Stimulated activated CD4-positive, alpha-beta T cell treated with anti-CD3 and anti-CD28 coated beads, Interleukin-4, amount 100 ng/mL, for 24 hours (primary cell): ENCODE measurements around the gene SLAMF1.
A peak's percentile ranks its signal among the peaks of the same experiment; 100 is the strongest.

ENCODE experiments used
- DNase-seq: peaks from one replicate; pipeline ENCODE4 v3.0.0-alpha.2; 2020

The SLAMF1 gene

DNA sequence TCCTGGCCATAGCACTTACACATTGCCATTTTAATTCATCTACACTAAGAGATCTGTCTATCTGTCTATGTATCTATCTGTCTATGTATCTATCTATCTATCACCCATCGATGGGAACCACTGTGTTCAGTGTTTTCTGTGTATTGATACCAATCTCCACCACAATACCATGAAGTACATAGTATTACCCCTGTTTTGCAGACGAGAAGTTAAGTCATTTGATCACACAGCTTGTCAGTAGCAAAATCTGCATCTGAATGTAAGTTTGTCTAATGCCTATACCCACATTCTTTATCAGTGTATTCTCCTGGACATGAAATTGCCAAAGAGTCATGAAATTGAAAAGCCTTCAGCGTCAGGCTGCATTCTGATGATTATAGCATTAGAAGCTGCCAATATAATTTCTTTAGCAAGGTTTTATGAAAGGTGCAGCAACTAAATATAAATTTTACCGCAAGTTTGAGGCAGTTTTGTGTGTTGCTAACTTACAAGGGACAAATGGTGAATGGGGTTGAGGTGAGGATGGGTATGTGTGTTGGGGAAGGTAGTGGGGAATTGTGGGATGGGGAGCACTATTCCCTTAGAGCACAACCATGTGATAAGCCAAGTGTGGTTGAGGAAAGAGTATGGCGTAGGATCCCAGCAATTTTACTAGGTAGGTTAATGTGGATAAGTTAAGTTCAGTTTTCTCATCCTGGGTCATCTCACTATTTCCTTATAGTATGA, 24.2 kb downstream of the SLAMF1 start:
- DNase-seq = no peak

DNA sequence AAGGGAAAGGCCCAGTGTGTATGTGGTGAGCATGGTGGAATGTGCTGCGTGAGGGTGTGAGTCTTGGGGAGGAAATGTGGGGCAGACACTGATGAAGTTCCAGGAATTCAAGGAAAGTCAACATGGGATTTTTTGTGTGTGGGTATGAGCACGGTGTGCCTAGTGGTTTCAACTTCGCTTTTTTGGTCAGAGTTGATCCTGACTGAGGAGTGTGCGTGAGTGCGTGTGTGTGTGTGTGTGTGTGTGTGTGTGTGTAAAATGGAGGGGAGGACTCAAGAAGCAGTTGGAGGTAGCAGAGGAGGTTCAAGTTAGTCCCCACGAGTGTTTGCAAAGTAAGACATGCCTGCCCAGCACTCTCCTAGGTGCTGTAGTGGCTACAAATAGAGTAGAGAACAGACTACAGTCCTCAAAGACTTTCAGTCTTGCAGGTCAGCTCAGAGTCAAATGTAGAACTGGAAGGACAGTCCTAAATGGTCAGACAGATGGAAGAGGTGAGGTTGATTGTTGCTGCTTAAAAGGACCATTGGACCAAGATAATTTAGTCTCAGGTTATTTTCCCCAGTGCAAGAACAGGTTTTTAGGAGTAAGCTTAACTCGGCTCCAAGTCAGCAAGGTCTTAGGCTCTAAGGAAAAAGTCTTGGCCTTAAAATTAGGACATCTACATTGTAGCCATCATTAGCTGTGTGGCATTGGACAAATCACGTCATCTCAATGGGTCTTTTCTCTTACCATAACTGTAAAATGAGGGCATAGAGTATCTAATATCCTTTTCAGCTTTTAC, 25.0 kb downstream of the SLAMF1 start:
- no peak for DNase-seq

DNA sequence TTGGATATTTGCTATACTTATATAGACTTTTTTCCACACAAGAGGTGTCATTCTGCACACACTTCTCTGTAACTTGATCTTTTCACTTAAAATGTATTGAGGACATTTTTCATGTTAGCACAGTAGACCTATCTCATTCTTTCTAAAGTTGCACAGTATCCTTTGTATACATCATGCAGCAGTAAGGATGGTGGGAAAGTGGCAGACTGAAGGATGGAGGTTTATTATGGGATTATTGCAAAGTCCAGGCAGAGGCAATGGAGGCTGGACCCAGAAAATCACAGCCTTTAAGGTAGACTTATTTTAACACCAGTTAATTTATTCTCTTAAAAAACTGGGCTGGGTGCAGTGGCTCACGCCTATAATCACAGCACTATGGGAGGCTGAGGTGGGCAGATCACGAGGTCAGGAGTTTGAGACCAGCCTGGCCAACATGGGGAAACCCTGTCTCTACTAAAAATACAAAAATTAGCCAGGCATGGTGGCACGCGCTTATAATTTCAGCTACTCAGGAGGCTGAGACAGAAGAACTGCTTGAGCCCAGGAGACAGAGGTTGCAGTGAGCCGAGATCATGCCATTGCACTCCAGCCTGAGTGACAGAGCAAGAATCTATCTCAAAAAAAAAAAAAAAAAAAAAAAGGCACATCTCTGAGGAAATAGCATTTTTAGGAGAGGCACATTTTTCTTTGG, 25.8 kb downstream of the SLAMF1 start:
- DNase-seq = no peak

DNA sequence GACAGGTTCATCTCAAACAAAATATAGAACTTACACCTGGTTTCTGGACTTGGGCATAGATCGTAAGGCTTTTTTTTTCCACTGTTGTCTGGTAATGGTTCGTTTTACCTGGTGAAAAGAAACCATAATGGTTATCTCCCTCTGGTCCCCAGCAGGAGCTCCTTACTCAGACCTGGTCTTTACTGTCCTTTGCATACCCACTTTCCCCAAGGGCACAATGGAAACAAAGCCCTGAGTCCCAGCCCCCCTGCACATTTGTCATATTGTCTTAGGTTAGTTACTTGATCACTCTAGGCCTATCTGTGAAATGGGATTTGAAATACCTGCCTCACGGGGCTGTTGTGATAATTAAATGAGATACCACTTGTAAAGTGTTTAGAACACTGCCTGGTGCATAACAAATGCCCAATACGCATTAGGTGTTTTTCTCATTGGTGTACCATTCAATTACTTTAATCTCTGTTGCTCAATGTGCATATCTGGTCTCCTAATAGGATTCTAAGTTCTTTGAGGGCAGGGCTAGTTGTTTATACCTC, 27.0 kb downstream of the SLAMF1 start:
- no peak for DNase-seq

DNA sequence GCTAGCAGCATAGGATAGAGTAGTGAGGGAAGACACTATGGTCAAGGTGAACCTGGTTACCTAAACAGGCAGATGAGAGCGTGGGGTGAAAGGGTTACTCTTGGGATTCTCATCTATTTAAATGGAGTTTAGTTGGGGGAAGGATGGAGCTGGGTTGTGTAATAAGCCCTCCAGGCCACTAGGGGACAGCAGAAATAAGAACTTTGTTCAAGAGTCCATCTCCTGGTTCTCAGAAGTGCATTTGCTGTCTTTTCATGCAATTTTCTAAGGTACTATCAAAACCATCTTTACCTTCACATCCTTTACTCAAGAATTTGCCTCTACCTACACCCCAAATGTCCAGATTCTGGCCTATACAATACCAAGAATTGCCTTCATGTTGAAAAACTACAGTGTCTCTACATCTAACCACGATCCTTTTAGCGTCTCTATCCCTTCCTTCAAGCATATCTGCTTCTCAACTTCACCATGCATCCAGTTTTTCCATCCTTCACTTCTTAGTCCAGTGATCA, 28.0 kb downstream of the SLAMF1 start:
- DNase-seq = peak; percentile 57

DNA sequence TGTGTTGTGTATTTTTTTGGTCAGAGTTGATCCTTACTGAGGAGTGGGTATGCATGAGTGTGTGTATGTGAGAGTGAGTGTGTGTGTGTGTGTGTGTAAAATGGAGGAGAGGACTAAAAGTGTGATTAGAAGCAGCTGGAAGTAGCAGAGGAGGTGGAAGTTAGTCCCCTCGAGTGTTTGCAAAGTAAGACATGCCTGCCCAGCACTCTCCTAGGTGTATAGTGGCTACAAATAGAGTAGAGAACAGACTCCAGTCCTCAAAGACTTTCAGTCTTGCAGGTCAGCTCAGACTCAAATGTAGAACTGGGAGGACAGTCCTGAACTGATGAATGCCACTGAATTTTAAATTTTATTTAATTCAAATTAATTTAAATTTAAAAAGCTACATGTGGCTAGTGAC, 28.5 kb downstream of the SLAMF1 start:
- DNase-seq = no peak

DNA sequence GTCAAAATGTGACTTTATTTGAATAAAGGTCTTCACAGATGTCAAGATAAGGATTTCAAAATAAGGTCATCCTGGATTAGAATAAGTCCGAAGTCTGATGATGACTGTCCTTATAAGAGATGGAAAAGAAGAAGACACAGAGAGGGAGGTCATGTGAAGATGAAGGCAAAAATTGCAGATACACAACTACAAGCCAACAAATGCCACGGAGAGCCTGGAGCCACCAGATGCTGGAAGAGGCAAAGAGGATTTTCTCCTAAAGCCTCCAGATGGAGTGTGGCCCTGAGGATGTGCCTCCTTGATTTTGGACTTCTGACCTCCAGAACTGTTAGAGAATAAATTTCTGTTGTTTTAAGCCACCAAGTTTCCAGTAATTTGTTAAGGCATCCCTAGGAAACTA, 31.2 kb downstream of the SLAMF1 start:
- no peak for DNase-seq

DNA sequence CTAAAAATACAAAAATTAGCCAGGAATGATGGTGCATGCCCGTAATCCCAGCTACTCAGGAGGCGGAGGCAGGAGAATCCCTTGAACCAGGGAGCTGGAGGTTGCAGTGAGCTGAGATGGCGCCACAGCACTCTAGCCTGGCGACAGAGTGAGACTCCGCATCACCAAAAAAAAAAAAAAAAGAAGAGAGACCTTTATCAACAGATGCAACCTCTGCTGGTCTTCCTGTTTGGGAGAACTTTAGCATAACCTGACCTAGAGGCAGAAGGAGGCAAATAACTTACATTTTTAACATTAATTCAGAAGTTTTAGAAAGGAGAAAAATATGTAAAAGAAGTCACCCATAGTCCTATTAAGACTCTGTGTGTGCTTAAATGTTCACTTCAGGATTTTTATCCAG, 32.4 kb downstream of the SLAMF1 start:
- no peak for DNase-seq

DNA sequence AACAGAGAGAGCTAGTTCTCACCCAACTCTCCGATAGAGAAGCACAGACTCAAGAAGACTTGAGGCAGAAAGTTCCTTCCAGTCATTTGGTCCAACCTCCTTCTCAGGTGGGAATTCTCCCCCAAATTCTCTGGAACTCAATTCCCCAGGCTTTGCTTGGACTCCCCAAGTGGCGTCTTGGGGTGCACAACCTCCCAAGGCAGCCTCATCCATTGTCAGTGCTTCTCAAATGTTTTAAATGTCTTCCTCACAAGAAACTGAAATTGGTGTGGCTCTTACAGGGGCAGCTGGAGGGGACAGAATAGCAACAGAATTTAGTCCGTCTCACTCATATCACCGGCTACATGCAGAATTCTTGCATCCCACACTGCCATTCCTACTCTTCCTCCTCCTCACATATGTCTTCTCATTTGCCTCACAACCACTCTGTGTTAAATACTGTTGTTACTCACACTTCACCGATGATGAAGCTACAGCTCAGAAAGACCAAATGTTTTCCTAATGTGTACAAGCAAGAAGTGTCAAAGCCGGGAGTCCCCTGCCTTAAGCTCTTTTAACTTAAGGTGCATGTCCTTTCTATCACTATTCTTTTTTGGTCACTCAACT, 34.1 kb downstream of the SLAMF1 start:
- DNase-seq = no peak

DNA sequence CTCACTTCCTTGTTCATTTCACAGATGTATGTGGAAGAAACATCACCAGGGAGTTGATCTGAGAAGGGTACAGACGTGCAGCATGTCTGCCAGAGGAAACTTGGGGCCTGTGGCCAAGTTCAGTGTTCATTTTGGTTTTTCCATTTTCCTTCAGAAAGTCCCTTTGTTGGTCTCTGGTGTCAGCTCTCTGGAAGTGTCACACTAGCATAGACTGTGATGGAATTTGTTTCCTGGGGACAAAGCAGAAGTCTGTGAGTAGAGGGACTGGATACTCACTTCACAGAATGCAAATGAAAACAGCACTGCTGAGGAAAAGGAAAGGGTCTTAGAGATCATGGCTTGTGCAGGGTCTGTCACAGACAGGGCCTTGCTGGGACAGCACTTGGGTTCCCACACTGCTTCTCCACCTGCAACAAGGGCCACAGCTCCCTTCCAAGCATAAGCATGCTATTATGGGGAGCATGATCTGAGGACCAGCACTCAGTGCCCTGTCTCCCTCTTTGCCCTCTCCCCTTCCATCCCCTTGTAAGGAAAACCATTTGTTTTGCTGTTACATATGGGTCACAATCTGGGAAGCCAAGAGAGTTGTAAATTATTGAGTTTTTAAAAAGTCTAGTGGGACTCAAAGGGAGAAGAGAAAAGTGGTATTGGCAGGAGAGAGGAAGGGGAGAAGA, 36.1 kb downstream of the SLAMF1 start:
- no peak for DNase-seq

DNA sequence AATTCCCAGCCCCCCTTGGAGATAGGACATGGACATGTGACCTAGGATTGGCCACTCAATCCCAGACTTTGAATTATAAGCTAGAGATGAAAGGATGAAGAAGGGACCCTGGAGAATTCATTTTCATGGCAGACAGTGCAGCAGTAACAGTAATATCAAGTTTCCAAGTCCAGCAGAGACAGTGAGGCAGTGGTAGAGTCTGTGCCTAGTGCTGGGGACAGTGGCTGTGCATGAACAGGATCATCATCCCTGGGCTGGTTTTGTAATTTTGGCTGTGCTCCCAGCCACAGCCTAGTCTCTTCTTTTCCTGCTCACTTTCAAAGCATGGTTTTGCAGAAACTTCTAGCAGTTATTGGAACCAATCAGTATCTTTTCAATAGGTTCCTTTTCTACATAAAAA, 37.9 kb downstream of the SLAMF1 start:
- no peak for DNase-seq

DNA sequence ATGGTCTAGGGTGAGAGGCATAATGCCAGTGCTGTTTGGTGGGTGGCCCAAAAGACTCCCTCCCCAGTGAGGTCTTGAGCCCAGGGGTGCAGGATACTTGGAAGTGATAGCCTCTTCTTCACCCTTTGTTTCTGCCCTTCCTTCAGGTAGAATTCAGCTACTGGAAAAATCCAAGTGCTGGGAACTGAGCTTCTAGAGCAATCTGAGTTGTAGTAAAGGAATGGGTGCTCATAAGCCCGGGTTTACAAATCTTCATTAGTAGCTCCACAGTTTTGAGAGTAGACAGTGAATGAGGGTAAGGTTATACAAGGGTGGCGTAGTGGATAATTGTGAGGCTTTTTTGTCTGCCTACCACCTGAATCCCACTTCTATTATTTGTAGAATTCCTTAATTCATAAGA, 38.3 kb downstream of the SLAMF1 start:
- no peak for DNase-seq

DNA sequence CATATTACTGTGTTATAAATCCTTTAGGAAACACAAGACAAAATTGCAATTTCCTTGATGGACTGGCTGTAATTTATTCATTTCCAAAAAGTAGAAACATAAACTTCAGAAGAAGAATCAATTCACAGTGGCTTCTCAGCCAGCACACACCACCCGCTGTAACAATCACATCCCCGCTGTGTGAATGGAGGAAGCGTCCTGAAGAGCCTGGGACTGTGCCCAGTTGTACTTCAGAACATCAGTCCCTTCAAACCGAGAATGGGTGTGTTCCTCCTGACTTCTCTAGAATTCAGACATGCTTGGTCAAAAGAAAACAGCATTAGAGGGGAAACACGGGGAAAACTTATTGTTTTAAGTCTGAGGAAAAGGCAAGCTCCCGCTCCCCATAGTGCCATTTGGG, 38.8 kb downstream of the SLAMF1 start:
- DNase-seq = no peak

DNA sequence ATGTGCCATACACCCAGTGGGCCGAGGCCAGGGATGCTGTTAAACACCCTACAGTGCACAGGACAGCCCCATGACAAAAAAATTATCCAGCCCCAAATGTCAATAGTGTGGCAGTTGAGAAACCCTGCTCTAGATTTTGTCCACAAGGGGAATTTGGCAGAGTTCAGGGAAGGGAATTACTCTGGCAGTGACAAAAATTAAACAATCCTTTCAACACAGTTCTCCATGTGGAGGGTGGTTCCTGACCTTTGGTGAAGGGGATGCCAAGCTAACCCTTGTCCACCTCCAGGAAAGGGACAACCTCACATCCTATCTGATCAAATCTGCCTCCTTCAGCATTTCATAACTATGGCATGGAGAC, 39.2 kb downstream of the SLAMF1 start:
- DNase-seq = no peak

DNA sequence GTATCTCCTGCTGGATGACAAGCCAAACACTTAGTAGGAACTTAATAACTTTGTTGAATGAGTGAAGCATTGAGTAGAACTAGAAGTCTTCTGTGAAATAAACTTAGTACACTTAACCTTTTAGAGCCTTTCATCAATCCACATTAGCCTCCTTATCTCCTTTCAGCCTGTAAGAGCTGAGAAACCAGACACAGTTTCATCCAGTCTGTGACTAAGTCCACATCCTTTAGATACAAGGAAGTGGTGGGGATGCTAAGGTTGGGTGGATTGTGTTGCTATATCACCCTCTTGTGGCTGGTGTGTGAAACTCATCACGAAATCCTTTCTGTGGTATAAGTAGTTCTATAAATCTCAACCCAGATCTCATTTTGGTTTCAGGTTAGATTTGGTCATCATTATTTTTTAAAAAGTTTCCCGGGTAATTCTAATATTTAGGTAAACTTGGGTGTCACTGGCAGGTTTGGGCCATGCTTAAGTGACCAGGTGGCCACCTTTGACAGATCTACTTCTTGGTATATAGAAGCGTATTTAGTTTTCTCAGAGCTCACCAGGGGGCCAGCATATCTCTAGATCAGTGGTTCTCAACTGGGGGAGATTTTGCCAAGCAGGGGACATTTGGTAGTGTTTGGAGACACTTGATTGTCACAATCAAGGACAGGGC, 39.7 kb downstream of the SLAMF1 start:
- peak; percentile 73 for DNase-seq

DNA sequence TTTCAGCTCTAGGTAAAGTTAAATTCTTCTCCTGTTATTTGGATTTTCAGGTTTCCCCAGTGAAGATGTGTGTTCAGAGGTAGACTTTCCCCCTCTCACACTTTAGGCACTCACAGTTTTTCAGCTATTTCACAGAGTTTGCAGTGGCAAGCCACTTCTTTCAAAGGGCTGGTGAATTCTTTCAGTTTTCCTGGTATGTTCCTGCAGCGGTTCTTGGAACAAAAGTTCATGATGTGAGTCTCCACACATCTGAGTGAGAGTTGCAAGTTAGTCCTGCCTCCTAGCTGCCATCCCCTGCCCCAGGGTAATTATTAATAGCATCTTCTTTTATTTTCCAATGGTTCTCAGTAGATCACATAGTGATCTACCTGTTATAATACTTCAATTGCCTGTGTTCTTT, 40.2 kb downstream of the SLAMF1 start:
- no peak for DNase-seq

DNA sequence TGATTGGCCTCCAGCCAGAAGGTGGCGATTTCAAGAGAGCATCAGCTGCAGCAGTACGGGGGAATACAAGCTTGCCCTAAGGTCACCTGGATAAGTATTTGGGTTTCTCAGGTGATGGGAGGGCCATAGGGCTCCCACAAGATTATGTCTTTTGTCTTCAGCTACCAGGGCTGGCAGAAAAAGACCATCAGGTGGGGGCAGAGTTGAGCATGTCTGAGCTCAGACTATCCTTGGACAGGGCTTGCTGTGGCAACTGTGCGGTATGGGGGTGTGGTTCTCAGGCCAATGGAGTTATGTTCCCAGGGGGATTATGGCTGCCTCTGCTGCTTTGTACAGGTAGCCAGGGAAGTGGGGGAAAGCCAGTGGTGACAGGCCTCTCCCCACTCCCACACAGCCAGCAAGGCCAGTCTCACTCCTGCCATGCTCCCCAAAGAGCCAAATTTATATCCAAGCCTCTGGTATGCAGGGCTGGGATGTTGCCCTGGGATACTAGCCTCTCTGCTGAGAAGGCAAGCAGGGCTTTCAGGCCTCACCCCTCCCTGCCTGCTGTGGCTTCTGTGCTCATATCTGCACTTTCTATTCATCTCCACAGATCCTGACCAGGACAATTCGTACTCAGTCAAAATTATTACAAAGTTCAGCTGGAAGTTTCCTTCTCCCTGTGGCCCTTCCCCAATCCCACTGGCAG, 40.9 kb downstream of the SLAMF1 start:
- DNase-seq = no peak

DNA sequence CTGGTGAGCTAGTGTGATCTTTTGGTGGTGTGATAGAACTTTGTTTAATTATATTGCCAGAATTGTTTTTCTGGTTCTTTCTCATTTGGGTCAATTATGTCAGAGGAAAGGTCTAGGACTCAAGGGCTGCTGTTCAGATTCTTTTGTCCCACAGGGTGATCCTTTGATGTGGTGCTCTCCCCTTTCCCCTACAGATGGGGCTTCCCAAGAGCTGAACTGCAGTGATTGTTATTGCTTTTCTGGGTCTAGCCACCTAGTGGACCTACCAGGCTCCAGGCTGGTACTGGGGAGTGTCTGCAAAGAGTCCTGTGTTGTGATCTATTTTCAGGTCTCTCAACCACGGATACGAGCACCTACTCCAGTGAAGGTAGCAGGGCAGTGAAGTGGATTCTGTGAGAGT, 41.6 kb downstream of the SLAMF1 start:
- no peak for DNase-seq

DNA sequence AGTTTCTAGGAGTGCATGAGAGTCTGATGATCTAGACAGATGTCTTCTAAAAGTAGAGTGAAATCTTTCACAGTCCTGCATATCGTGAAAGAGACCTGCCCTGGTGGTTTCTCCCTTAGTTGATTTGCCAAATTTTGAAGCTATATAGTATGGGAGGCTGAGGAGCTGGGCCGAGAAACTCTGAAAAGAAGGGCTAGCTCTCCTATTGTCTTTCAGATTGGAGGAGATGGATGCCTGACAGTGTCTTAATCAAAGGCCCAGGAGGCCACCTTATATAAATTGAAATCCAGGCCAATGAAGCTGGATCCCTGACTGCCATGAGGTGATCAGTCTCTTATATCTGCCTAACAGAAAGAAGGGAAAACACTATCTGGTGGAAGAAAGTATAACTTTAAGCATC, 49.1 kb downstream of the SLAMF1 start:
- no peak for DNase-seq

DNA sequence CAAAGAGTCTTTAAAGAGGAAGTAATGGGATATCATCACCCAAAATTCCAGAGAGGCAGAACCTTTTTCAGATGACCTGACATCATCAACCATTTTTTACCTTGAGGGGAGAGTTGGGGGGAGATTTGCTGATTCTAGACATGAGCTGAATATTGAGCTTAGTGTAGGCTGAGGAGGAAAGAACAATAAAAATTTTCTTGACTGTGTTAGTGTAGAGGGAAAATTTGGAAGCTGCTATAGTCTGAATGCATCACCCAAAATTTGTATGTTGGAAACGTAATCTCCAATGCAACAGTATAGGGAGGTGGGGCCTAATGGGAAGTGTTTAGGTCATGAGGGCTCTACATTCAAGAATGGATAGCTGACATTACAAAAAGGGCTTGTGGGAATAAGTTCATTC, 49.8 kb downstream of the SLAMF1 start:
- DNase-seq = no peak

DNA sequence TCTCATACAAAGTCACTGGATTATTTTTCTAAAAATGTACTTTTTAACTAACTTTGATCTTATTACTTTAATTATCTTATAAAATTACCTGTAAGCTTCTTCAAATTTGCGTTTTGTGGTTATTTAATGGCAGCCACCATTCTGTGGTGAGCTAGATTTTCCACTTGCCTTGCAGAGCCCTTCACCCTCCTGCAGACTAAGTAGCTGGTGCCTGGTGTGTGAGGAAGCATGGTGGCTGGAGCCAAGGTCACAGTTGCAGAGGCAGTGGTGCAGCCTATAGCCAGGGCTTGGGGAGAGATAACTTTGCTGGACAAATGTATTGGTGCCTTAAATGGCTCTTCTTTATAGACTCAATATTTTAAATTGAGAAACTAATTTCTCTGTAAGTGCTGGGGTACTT, 56.4 kb downstream of the SLAMF1 start:
- no peak for DNase-seq
